H1 (cell line): ENCODE data around the gene PALM3.

Experiments
- EP300 ChIP-seq, 2 experiments: IDR thresholded peaks; 1 replicate in 1 of 2; 2 replicates in 1 of 2; pipeline ENCODE4 v1.6.1; 2011 to 2012; ENCODE audit warnings: low read depth in 2 of 2, low read length in 2 of 2, mild to moderate bottlenecking in 2 of 2, borderline replicate concordance in 1 of 2, inconsistent platforms in 1 of 2, moderate library complexity in 1 of 2
- EZH2 ChIP-seq: fragments of 200-600 bp; sonication (generic); IDR thresholded peaks from 2 replicates; pipeline ENCODE4 v1.7.1; 2012; ENCODE audit warnings: low read depth, mild to moderate bottlenecking, moderate library complexity, low read length, inconsistent platforms; ENCODE audit not compliant: severe bottlenecking
- SIN3A ChIP-seq, 2 experiments: IDR thresholded peaks in 1 of 2; conservative IDR thresholded peaks in 1 of 2; 2 replicates each; pipeline ENCODE4 v1.6.1; 2011 to 2012; ENCODE audit warnings: low read length in 2 of 2, improper control_type of control experiment in 1 of 2, low read depth in 1 of 2, mild to moderate bottlenecking in 1 of 2
- TAF7 ChIP-seq: optimal IDR thresholded peaks from 2 replicates; pipeline ENCODE3; 2011; ENCODE audit warnings: low read depth, mild to moderate bottlenecking, inconsistent platforms, low read length, moderate library complexity, borderline replicate concordance
- TF ChIP-seq, protein P1 (sequence below), 3 experiments: IDR thresholded peaks; 1 replicate in 2 of 3; 2 replicates in 1 of 3; pipeline versions ENCODE4 v1.5.1 to v1.6.1; 2011; ENCODE audit warnings: low read length in 3 of 3, mild to moderate bottlenecking in 3 of 3, inconsistent platforms in 2 of 3, low read depth in 1 of 3, moderate library complexity in 1 of 3; ENCODE audit not compliant: insufficient read depth in 1 of 3; ENCODE audit errors: control extremely low read depth in 1 of 3

- TF ChIP-seq TAF7 (no peak), EP300 (IDR thresholded peaks at IDR 0.05; ENCODE audit: borderline replicate concordance in 1 of 2, low read depth in 2 of 2, low read length in 2 of 2) (no peak), EZH2 (no peak), SIN3A (conservative IDR thresholded peaks at IDR 0.05 in 1 of 2, IDR thresholded peaks at IDR 0.05 in 1 of 2; ENCODE audit: low read depth in 1 of 2, low read length in 2 of 2) (no peak)
- TF ChIP-seq, protein P1, sequence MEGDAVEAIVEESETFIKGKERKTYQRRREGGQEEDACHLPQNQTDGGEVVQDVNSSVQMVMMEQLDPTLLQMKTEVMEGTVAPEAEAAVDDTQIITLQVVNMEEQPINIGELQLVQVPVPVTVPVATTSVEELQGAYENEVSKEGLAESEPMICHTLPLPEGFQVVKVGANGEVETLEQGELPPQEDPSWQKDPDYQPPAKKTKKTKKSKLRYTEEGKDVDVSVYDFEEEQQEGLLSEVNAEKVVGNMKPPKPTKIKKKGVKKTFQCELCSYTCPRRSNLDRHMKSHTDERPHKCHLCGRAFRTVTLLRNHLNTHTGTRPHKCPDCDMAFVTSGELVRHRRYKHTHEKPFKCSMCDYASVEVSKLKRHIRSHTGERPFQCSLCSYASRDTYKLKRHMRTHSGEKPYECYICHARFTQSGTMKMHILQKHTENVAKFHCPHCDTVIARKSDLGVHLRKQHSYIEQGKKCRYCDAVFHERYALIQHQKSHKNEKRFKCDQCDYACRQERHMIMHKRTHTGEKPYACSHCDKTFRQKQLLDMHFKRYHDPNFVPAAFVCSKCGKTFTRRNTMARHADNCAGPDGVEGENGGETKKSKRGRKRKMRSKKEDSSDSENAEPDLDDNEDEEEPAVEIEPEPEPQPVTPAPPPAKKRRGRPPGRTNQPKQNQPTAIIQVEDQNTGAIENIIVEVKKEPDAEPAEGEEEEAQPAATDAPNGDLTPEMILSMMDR (IDR thresholded peaks at IDR 0.05; ENCODE audit: control extremely low read depth in 1 of 3, insufficient read depth in 1 of 3, low read depth in 1 of 3, low read length in 3 of 3): no peak
Measured at GRCh38 chr19:14093117-14093823, 31.4 kb upstream of the PALM3 start.
